ENCODE data around the gene MYO16.
"Not testable (repeated sequence)": the region's sequence is repeated elsewhere in the genome, so short reads cannot be mapped to it uniquely, and the experiment has no call there.

MYO16 gene

DNA sequence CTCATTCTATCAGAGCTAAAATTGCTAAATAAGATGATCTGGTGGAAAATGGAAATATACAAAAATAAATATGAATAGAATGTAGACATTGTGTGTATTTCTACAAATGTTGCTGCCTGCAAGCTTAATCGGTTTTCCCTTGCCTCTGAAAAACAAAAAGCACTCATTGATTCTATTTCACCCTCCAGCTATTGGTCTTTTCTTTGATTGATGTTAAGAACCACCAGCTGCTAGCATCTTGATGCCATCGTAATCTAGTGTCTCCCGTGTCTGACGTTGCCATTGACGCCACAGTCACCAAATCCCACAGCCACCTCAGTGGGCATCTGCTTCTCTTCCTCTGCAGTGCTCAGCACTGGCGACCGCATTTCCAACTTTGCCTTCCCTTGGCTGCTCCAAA is 461.8 kb downstream of the MYO16 start:
- no peak for DNase-seq

DNA sequence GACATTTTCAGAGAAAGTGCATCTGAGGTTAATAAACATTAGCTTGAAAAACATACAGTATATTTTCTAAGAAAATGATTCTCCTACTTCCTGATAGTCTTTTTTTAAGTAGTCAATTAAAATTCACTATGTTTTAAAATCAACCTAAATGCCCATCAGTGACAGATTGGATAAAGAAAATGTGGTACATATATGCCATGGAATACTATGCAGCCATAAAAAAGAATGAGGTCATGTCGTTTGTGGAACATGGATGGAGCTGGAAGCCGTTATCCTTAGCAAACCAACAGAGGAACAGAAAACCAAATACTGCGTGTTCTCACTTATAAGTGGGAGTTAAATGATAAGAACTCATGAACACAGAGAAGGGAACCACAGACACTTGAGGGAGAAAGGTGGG is 462.8 kb downstream of the MYO16 start:
- DNase-seq: not testable (repeated sequence)

DNA sequence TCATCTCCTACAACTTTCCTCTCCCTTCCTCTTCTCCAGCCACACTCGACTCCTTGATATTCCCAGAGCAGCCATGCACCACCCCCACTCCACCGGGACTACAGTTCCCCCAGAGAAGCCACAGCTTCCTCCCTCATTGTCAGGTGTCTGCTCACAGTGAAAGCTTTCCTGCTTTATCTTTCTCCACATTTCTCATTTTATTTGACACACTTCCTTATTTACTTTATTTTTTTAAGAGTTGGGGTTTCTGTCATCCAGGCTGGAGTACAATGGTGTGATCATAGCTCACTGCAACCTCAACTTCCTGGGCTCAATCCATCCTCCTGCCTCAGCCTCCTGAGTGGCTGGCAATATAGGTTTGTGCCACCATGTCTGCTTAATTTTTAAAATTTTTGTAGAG is 464.6 kb downstream of the MYO16 start:
- no peak for DNase-seq

DNA sequence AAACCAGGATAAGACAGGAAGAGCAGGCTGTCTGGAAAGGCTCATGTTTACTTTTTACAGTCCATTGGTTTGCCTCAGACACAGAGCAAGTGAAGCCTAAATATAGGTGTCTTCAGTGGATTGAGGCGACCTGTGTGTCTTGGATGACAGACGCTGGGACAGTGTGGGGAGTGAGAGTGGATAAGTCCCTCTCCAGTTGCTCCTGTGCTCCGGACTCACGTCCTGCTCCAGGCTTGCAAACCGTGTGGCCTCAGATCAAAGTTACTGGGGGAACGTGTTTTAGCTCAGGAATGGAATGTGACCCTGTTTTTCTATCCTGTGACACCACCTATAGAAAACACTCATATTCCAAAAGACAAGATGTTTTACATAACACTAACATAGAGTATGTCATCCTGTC is 465.7 kb downstream of the MYO16 start:
- DNase-seq: no peak

DNA sequence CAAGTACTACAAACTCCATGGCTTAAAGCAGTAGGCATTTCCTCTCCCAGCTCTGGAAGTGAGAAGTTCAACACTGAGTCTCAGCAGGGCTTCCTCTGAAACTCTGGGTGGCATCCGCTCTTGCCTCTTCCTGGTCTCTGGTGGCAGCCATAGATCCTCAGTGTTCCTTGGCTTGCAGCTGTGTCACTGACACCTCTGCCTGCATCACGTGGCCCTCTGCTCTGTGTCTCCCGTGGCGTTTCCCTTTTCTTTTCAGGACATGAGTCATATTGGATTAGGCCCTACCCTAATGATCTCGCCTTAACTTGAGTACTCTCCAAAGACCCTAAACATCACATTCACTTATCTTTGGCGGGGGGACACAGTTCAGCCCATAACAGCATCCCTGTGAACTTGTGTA is 466.7 kb downstream of the MYO16 start:
- no peak for DNase-seq

DNA sequence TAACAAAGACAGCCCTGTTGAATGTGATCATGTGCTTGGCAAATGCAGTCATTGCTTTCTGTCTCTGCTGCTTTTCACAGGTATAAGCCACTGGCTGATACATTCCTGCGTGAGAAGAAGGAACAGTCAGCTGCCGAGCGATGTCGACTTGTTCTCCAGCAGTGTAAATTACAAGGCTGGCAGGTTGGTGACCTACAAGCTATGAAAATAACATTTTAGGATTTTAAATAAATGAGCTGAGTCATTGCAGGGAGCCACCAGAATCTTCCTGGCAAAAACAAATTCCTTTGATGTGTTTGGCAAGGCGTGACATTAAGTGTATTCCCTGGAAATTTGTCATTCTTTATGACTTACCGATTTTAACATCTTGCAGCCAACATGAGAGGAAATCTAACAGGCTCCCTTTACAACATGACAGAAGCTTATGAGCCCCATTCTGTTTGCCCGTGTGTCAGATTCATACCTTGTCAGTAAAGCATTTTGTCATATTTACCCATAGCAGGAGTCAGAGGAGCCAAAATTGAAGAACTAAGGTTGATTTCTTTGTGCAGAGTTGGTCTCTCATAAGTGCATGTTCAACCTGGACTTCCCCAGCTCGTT is 471.4 kb downstream of the MYO16 start:
- DNase-seq: no peak

DNA sequence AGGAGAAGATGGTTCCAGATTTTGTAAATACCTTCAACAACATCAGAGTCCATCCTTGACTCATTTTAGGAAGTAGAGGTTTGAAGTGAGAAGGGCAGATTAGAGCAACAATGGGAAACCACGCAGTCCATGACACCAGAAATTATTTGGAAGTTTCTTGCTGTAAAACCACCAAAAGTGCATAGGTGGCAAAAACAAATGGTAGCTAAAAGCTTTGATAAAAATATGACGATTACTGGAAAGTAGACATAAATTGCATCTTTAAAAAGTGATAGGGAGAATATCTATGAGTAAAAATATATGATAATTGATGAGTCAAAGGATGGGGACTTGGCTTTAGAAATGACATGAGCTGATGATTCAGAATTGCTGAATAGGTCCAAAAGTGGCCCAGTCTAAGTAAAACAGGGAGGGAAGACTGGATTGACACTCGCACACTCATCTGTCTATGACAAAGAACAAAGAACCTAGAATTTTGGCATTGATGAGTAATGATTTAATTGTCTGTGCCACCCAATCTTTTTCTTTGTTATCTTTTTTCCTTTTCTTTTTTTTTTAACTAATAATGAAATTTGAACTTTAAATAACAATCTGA is 472.2 kb downstream of the MYO16 start:
- no peak for DNase-seq

DNA sequence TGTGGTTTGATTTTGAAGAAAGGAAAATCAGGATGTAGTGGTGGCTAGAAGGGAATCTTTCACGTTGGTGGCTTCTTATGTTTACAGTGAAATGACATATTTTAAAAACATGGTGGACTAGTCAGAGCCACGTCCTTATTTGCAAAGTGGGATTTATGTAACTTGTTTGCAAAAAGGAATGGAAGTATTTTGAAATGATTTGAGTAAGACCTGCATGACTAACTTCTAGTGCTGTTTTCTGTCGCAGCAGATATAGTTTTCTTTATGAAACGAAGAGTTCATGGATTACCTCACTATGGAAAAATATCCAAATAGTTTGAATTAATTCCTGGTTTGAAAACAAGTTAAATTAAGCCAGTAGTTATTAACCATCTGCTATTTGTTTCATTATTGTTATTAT is 476.5 kb downstream of the MYO16 start:
- DNase-seq: no peak

DNA sequence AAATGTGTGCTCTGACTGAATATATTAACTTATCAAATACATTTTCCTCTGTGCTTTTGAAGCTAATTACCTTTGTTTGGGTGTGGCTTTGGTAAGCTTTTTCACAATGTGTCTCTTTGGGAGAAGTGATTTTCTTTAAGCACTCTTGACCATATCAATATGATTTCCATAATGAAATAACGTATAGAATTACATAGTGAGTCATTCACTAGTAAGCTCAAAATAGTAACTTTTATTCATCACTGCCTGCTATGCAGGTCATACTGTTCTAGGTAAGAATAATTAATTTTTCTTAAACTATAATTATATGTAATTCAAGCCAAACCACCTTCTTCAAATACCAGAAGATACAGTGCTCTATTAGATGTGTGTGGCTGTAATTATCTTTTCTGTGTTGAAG is 480.7 kb downstream of the MYO16 start:
- DNase-seq: no peak

DNA sequence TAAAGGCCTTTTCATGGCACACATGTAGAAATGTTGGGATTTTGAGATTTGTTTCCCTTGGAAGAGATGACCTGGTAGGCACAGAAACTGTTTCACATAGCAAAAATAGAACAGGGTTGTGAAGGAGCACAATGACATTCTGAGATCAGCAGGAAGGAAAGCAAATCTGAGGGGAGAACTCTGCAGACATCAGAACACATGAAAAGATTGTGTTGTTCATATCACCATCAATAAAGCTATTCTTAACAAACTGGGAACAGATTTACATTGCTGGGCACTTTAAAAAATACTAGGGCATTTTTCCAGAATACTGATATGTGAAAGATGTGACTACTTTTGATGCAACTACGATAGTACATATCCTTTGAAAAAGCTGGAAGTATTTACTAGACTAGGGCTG is 481.7 kb downstream of the MYO16 start:
- DNase-seq: no peak

DNA sequence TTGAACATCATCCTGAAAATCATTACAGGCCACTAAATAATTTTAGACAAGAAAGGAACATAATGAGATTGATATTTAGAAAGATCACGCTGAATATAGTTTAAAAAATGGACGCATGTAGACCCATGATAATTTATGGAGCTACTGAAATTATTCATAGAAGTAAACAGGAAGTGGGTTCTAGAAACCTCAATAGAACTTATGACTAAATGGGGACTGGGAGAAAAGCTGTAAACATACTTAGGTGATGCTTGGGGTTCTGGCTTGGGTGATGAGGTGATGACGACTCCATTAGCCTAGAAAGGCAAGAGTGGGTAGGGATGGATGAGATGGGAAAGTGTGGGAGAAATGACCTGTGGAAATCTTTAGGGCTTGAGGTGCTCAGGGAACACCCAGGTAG is 484.0 kb downstream of the MYO16 start:
- no peak for DNase-seq

DNA sequence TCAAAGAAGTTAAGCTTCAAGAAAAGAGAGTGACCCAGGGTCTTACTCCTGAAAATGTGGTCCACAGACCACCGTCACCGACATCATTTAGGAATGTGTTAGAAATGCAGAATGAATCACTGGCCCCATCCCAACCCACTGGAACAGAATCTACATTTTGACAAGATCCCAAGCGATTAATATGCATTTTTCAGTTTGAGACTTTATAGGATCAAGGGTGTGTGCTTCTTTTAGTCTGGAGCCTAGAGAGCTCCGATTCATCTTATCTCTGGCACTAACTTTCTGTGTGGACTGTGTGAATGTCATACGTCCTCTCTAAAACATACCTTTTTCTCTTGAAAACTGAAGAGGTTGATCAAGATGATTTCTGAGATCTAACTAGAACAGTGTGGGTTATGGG is 484.8 kb downstream of the MYO16 start:
- no peak for DNase-seq

DNA sequence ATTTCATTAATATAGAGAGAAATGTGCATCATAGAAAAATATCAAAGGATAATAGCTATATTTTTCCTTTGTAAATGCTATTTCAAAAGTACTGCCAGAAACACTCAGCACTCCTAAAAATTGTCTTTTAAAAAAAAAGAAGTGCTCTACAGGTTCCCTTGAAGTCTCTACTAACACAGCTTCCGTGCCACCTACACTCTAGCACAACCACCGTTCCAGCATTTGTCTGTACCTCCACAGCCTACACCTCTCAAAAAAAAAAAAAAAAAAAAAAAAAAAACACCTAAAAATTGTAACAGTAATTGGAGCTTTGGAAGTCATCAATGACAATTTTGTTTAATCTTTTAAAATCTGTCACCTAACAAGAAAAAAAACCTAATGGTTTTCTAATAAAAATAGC is 485.6 kb downstream of the MYO16 start:
- no peak for DNase-seq

DNA sequence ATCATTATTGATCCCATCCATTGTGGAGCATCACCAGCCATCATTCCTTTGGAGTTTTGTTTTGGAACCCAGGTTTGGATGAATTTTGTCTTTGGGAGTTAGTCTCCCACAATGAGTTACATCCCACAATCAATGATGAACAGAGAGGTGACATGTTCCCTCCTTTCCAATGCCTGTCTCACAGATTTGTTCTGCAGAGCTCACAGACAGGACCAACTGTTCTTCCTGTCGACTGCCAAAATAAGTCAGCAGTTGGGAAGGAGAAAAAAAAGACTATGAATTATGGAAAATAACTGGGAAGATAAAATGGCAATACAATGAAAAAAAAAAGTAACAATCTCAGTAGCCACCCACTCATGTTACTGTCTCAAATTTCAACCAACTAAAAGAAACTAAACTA is 489.1 kb downstream of the MYO16 start:
- no peak for DNase-seq

DNA sequence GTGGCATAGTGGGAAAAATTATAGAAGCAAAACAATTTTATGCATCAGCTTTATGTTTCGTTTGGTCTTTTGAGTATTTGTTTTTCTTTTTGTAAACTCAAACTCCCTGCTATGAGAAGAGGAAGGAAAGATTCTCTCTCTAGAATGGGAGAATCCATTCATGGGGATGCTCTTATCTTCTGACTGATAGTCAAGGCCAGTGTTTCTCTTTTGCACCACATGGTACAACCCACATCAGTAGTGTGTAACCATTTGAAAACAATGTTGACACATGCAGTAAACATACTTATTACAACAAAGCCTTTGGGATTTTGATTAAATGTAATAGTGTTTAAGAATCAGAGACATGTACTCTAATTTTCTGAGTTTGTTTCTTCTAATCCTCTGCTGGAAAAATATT is 490.5 kb downstream of the MYO16 start:
- no peak for DNase-seq

DNA sequence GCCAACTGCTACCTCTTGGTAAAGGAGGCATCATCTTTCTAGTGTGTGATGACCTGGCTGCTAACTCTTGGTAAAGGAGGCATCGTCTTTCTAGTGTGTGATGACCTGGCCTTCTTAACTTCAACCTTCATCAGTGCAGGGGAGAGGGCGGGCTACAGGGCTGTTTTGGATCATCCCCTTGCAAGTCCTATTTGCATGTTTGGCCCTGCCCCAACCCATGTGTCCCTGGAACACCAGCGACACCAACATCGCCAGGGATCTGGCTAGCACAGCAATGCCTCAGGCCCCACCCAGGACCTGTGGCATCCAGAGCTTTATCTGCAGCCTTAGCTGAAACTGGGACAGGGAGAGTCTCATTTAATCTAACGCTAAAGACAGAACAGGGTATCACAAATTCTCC is 492.4 kb downstream of the MYO16 start:
- DNase-seq: no peak

DNA sequence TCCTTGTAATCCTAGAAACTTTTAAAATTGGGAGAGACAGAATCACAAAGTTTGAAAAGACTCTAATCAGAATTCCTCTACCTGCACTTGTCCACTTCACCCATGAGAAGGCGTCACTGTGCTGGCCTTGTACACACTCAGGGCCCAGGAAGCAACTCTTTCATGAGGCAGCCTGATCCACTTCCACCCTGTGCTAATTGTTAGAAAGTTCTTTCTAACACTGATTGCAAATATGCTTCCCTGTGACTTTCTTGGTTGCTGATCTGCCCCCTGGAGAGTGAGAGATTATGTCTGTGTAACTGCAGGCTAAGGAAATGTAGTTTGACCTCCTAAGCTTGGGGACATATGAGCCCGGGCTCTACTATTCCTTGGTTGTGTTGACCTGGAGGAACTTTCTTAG is 494.6 kb downstream of the MYO16 start:
- DNase-seq: no peak

DNA sequence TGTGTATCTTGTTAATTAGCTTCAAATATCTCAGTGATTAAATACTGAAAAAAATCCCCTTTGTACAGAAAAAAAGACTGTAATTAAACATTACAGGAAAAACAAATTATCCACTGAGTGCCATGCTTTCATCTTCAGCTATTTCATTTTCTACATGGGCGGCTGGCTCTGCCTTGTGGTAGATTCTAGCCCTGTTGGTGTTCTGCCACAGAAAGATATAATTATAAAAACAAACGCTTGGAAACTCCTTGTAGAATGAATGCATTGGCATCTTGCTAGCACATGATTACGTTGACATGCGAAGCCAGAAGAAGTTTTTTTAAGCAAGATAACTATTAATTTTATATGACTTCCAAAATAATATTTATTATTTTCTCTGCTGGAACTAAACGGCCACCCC is 496.8 kb downstream of the MYO16 start:
- DNase-seq: no peak

DNA sequence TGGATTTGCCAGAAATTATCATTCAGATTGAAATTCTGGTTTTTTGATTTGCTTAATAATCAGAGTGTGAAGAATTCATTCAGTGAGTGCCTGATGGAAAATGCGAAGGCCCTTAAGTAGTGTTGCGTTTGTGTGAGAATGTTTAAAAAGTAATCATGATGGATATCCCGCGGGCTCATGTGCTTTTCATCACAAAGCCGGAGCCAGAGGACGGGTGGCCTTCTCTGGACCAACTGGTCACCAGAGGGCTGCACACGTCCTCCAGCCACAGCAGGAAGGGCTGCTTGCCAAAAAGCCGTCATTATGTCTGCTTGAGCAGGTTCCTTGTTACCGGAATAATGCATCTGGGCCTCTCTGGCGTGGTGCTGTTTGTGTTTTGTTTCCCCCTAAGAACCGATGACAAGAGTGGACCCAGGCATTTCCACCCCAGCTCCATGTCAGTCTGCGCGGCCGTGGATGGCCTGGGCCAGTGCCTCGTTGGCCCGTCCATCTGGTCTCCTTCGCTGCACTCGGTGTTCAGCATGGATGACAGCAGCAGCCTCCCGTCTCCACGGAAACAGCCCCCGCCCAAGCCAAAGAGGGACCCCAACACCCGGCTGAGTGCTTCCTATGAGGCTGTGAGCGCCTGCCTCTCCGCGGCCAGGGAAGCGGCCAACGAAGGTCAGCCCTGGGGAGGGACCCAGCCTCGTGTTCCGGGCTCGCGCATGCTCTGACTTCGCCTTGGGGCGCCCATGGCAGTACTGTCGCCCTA is 497.7 kb downstream of the MYO16 start:
- no peak for DNase-seq

DNA sequence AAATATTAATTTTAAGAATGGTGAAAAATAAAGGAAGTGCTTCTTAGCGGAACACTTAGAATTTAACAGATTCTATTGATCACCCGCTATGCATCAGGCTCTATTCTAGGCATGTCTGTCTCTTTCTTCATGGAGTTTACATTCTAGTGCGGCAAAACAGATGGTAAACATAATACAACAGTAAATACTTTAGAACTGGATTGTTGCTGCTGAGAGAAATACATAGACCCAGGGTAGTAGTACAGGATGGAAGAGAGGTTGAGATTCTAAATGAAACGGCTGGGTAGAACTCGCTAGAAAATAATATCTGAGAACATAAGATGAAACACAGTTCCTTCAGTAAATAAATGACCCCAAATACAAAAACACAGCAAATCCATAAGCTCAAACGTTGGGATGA is 498.7 kb downstream of the MYO16 start:
- DNase-seq: no peak

DNA sequence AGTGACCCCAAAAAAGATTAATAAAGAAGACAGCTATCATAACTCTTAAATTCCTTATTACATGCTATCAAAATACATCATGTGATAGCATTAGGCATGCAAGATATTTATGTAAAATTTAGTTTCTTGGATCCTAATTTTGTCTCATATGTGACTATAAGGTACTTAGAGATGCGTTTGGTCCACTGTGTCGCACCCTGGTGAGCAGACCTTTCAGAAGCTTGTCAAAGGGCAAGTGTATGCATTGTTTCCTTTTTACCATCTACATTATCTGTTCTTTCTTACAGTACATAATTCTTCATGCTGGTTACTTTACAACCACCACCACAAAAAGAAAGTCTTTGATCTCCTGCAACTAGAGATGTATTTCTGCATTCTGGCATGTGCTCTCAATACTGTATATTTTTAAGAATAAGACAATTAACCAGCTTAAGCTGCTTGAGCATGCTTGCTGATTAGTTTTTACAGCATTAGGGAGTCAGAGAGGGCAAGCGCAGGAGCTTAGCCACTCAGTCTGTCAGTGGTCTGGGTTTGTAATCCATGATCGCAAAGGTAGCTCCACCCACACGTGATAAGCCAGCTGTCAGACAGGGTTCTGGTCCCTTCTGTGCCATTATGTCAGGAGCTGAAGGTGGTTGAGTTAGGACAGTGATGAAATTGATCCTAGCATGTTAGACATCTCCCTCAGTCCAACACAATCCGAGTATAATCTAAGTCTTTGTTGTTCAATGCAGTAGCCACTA is 500.9 kb downstream of the MYO16 start:
- no peak for DNase-seq

DNA sequence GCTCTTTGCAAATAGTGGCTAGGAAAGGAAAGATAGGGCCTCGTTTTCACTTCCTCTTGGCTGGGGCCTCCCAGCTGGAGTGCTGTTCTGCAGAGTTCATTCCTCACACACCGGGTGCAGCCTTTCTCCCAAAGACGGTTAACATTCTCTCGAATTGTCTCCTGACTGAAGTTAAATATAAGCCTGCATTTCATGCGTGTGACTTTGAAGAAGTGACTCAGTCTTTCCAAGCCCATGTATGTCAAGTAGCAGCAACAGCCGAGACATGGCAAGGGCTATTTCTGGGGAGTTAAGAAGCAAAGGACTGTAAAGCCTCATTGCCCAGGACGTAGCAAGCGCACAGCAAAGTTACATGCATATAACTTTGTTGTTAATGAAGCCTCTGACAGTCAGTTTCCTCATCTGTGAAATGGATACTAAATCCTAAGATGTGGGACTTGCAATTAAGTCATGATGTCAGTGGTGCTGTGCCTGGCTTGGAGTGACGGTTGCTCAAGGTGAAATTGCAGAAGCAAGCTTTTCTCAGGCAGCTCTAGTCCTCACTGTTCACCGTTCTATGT is 502.4 kb downstream of the MYO16 start:
- no peak for DNase-seq

DNA sequence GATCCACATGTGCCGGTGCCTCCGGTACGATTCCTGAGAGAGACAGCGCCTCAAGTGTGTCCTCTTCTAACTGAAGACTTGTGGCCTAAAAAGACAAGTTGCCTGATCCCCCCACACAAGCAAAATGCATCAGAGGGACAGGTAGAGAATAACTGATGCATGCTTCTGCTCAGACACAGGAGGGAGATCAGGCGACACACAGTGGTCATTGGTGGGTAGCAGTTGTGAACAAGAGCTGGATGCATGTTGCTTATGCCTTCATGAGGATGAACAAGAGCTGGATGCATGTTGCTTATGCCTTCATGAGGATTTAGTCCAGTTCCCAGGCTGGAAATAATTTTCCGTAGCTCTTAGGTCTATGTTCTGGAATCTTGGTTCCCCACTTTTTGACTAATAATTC is 505.6 kb downstream of the MYO16 start:
- no peak for DNase-seq

DNA sequence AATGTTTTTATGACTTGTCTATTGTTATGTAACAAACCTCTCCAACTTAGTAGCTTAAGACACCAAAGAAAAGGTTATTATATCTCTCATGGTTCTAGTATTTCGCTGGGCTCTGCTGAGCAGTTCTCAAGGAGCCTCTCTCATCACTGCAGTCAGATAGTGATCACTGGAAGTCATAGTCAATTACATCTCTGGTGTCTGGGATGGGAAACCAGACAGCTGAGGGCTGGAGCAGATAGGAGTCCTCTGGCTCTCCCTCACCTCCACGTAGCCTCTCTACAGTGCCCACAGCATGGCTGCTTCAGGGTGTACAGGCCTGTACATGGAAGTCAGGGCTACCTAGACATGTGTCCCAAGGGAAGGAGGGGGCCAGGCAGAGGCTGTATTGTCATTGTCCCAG is 507.5 kb downstream of the MYO16 start:
- no peak for DNase-seq

All from stimulated activated CD4-positive, alpha-beta T cell treated with anti-CD3 and anti-CD28 coated beads, Interleukin-4, amount 100 ng/mL, for 24 hours (primary cell).